ENCODE results near the gene AS3MT.

DNA sequence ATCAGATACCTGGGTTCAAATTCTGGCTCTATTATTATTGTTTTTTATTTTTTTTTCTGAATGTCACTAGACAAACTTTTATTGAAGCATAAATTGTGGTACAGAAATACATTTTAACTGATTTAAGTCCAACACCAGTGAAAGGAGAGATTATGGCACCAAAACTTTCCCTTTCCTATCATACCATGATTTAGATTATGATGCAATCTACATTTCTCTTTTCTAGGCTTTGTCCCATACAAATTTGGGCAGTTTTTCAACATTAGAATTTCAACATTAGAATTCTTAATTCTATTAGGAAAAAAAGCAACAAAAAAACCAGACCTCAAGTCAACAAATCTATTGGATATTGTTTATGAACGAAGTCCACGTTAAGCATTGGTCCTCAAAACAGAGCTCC is 11.0 kb downstream of the AS3MT start:
- TF ChIP-seq CTCF (IDR thresholded peaks at IDR 0.05) (no peak), POLR2A (IDR thresholded peaks at IDR 0.05) (no peak)

Data from uterus (tissue), 2 donors.